Stimulated activated CD4-positive, alpha-beta T cell treated with anti-CD3 and anti-CD28 coated beads, TNF-alpha, amount 100 ng/mL, for 1 hour (primary cell): ENCODE measurements around the gene MORN5.
A peak's percentile ranks its signal among the peaks of the same experiment; 100 is the strongest.

Experiments used
- DNase-seq, 3 donors: peaks; one replicate each; pipeline ENCODE4 v3.0.0-alpha.2; 2020; ENCODE audit warnings: low read depth in 3 of 3, low spot score in 1 of 3

The MORN5 gene

DNA sequence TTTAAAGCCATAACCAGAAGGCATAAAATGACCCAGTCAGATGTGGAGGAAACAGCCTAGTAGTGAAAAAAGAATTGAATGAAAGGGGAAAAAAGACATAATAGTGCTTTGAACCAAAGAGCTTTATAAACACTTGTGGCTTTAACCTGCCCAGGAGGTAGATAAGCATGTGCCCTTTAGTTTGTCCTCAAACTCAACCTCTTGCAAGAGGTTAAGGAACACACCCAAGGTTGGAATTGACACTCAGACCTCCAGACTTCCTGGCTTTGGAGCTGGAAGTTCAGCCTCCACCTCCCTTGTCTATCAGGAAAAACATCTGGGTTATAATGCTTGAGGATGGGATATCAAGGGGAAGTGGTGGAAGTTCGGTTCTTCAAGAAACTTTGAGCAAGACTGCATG is 16.4 kb upstream of the MORN5 start:
- DNase-seq = no peak

- DNase-seq = no peak
These were observed 15.8 kb upstream of the MORN5 start for GRCh38 chr9:122143876-122144405.

- DNase-seq = no peak
These were observed 14.7 kb upstream of the MORN5 start for GRCh38 chr9:122144836-122145591.

DNA sequence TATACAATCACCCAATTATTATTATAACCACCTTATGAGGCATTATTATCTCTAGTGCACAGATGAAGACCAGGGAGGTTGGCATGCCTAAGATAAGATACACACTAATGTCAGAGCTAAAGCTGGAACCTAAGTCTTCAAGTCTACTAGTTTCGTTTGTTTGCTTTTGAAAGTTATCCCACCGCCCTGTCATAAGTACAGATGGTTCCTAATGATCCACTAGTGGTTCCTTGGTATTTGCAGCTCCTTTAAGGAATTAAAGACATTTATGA is 14.2 kb upstream of the MORN5 start:
- no peak for DNase-seq

GRCh38 chr9:122151267-122151828 is 8.4 kb upstream of the MORN5 start:
- no peak for DNase-seq

DNA sequence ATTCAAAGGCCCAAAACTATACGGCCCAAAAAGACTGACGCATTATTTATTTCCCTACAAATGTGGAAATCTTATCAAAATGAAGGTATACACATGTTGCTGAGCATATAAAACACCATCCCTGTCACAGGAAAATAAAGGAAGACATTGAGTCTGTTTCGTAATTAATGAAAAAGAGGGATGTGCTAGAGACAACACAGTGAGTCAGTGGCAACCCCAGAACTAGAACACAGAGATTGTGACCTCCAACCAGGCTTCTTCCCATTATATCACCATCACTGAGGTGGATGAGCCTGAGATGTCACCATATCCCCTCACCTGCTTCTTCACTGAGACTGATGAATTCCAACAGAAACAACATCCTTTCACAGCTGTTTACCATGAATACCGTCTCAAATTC is 3.9 kb upstream of the MORN5 start:
- DNase-seq = no peak

DNA sequence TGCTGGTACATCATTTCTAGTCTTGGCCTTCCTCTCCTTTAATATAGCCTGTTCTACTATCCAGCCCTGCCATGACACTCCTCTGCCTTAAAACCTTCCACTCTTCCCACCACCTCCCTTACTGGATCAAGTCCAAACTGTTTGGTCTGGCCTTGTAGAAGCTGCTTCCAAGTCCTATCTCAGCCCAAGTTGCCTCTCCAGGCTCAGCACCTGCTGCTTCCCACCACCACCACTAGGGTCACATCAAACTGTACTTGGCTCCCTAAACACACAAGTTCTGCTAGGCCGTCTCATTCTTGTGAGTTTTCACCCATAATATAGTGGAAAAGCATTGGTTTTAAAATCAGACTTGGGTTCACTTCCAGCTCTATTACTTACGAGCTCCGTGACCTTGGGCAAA is 1.5 kb upstream of the MORN5 start:
- DNase-seq = peak in 1 of 3 donors; percentile 3

GRCh38 chr9:122159925-122160246 is 178 bp downstream of the MORN5 start:
- DNase-seq = no peak

DNA sequence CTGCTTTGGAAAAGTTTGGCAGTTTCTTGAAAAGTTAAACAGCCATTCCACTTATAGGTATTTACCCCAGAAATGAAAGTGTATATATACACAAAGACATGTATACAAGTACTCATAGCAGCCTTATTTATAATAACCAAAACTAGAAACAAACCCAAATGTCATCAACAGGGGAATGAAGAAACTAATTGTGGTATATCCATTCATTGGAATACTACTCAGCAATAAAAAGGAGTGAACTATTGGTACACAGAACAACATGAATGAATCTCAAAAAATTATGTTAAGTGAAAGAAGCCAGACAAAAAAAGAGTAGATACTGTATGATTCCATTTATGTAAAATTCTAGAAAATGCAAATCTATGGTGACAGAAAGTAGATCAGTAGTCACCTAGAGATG is 2.7 kb downstream of the MORN5 start:
- no peak for DNase-seq

DNA sequence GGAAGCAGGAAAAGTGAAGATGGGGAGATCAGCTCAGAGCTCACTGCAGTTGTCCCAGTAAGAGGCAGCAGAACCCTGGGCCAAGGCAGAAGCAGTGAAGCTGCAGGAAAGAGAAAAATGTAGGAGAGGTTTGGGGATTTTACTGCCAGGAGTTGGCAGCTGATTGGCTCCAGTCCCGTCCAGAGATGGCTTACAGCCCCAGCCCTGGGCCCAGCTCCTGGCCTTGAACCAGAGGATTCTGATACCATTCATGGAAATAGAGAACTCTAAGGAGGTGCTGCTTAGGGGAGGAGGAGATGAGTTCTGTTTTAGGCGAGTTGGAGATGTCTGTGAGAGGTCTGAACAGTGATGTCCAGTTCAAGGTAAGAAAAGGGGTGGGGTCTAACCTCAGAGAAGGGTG is 4.6 kb downstream of the MORN5 start:
- no peak for DNase-seq

DNA sequence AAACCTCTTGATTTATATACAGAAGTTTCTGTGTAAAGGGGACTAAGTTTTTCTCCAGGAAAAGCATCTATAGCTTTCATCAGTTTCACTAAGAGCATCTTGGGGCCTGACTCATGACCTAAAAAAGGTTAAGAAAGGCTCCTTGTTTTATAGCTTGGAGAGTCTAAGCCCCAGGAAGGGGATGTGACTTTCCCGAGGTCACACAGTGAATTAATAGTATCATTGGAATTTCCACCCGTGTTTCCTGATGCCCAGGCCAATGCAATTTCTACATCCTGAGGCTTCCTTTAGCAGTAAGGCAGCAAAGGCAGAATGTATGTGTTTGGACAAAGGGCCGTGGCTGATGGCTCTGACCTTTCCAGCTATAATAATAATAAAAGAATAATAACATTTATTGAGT is 8.6 kb downstream of the MORN5 start:
- DNase-seq = no peak

GRCh38 chr9:122172131-122172530 is 12.4 kb downstream of the MORN5 start:
- no peak for DNase-seq

DNA sequence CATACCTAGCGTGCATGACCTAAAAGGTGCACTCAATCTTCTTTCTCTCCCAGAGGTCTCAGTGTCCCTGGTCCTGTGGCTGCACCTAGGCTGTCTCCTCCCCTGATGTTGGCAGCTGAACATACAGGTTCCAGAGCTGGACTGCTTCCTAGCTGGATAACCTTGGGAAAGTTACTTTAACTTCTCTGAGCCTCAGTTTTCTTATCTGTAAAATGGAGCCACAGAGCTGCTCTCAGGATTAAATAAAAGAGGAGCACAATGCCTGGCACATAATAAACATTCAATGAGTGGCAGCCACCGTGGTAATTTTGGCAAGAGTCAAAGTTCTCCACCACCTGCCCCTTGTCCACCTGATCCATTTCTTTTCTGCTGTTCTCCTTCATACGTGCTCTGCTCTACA is 14.0 kb downstream of the MORN5 start:
- DNase-seq = no peak

DNA sequence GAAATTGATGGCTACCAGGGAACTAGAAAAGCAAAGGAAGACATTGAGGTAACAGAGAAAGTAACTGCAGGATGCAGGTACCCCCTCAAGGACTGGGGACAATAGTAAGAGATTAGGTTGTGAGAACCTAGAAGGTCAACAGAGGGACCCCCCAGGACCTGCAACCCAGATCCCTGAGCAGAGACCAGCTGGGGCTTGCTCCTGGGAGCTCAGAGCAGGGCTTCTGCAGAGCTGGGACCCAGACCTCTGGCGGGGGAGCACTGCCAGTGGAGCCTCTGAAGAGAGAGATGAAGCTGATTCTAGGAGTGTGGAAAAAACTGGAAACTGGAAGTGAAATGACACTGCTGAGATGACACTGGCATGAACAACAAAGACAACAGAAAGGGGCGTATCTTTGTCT is 17.2 kb downstream of the MORN5 start:
- no peak for DNase-seq

DNA sequence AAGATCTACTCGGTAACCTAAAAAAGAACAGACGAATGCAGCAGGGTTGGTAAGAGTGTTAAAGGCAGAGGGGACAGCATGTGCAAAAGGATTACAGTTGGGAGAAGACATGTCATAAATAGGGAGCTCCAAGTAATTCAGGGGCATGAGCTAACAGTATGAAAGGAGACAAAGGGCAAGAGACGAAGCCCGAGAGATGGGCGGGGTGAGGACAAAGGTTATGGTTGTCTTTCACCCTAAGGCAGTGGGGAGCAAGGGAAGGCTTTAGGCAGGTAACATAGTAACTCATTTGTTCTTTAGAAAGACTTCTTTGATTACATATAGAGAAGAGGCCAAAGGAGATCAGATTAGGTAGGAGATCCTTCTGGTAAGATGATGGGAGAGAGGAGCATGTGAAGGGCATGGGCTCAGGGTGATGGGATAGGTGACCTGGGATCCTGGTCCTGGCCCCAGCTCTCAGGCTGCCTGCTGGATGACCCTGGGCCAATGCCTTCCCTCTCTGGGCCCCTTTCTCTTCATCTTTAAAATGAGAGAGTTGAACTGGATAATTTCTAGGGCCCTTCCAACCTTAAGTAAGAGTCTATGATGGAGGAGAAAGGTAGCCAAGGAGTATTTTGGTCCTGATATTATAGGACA is 19.5 kb downstream of the MORN5 start:
- DNase-seq = no peak

DNA sequence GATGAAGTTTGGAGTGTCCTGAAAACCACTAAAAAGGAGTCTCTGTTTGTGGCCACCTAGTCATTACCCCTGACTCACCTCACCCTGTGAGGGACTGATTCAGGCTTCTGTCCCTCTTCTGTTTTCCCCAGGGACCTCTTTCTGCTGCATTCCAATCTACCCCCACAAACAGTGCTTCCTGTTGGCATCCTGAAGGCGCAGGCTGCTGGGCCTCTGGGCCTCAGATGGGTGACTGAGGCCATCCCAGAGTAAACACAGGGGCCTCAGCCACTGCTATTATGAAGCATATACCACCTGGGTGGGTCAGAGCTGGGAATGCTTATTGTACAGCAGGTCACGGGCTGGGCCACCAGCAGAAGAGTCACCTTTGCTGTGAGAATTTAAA is 20.0 kb downstream of the MORN5 start:
- no peak for DNase-seq

DNA sequence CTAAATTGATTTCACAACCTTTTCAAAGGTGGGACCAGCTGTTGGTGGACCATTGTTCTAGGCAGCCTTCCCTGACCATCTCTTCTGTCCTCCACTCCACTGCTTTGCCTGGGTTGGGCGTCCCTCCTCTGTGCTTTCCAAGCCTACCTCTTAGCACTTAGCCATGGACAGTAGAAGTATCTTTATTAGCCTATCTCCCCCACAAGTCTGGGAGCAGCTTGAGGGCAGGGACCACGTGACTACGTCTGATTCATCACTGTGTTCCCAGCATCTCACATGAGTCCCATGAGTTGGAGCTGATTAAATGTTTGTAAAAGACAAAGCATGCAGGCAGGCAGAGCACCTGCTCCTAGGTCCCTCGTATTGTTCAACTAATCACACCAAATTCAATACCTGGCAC is 20.9 kb downstream of the MORN5 start:
- no peak for DNase-seq

DNA sequence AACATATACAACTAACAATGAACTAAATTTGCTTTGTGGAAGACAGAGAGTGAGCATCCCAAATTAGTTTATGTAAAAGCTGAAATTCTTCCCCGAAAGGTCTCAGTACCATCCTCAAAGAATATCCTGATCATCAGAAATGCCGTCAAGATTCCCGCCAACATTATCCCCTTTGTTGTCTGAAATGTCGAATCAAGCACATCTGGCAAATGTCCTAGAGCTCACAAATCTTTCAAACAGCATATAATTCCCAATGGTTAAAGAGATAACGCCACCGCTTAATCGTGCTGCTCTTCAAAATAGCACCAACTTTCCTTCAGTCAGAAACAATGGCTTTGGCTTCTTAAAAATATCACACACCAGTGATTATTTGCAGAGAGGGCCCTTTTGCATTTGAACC is 23.8 kb downstream of the MORN5 start:
- DNase-seq = no peak

GRCh38 chr9:122184551-122184950 is 24.8 kb downstream of the MORN5 start:
- no peak for DNase-seq

DNA sequence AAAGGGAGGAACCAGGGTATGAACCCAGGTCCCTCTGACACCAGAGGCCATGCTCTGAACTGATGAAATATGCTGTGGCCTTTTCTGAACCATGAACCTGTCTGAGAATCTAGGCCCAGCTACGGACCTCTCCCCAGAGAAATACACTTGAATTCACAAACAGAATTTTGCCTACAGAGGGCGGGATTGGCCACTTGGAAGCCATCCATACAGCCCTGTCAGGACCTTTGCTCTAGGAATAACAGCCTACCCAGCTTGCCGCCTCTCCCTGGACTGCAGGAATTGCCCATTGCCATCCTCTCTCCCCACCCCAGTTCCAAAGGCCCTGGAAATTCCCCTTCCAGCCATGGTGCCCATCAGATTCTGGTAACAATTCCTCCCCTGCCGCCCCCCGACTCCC is 26.6 kb downstream of the MORN5 start:
- no peak for DNase-seq

DNA sequence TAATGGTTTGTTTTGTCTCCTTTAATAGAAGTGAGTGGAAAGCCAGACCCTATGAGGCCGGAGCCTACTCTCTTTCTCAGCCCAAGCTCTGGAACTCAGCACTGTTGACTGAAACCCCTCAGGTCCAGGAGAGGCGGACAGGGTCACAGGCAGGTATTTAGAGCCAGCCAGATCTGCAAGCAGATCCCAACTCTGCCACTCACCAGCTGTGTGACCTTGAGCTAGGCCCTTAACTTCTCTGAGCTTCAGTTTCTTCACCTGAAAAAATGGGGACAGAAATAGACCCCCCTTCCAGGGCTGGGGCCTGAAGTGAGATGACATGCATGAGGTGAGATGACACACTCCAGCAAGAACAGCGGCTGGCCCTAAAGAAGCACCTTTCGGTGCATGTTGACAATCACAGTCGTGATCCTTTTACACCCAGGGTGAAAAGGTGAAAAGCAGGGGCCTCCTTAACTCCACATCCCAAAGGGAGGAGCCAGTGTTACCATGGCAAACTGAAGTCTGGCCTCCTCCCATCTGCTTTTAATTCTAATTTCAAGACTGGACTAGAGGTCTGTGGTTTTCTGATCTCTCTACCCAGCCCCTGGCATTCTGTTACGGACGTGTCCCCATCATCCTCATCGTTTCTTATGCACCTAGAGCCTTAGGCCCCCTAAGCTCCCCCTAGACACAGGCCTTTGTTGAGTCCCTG is 27.2 kb downstream of the MORN5 start:
- DNase-seq = no peak

- DNase-seq = no peak
These were observed 28.7 kb downstream of the MORN5 start for GRCh38 chr9:122188369-122188768.
